H1 (cell line): Measurements from ENCODE around the gene FRMD4A. TPM values are rescaled to one million over a fixed set of nuclear protein-coding genes. Genes with fewer than 3 reads are reported as not detected.

Source experiments
- CTCF ChIA-PET: fragments of 300-600 bp; sonication (Branson Sonifier 250); formaldehyde crosslinking; loops from one replicate; lab custom pipeline; 2021; ENCODE audit not compliant: partially characterized antibody; lab: Charles Lee
- POLR2A ChIA-PET: fragments of 300-600 bp; sonication (Branson Sonifier 250); formaldehyde crosslinking; loops from one replicate; lab custom pipeline; 2021; ENCODE audit warnings: inconsistent platforms; ENCODE audit not compliant: partially characterized antibody; lab: Charles Lee
- DNase-seq, 2 experiments: peaks; one replicate each; pipeline versions ENCODE4 v3.0.0 to v3.0.0-alpha.2; 2010 to 2022; ENCODE audit warnings: low spot score in 2 of 2, low read depth in 1 of 2, mixed read lengths in 1 of 2
- FAIRE-seq: peaks from 2 replicates; lab custom pipeline; 2011; peaks lifted over from hg19 to GRCh38; lab: Jason Lieb, UNC
- H2AFZ ChIP-seq: 2 replicates; pipeline ENCODE4 v1.8.1; 2012; ENCODE audit warnings: low read length, inconsistent platforms
- H2AK5ac ChIP-seq: 2 replicates; pipeline ENCODE4 v1.6.1; 2013; ENCODE audit warnings: low read depth, low read length
- H2BK120ac ChIP-seq: replicated peaks from 2 replicates; pipeline ENCODE3; 2013; ENCODE audit warnings: low read depth, low read length, inconsistent platforms
- H2BK12ac ChIP-seq: 2 replicates; pipeline ENCODE4 v1.6.1; 2013; ENCODE audit warnings: low read depth, low read length
- H2BK15ac ChIP-seq: 2 replicates; pipeline ENCODE4 v1.6.1; 2013; ENCODE audit warnings: low read length
- H2BK20ac ChIP-seq: 2 replicates; pipeline ENCODE4 v1.6.1; 2013; ENCODE audit warnings: low read length
- H2BK5ac ChIP-seq: 2 replicates; pipeline ENCODE4 v1.6.1; 2013; ENCODE audit warnings: low read depth, low read length
- H3K14ac ChIP-seq: 2 replicates; pipeline ENCODE4 v1.6.1; 2013; ENCODE audit warnings: inconsistent platforms; ENCODE audit not compliant: insufficient read length
- H3K18ac ChIP-seq: 2 replicates; pipeline ENCODE4 v1.6.1; 2013; ENCODE audit warnings: low read length; ENCODE audit errors: extremely low read depth
- H3K23ac ChIP-seq: 2 replicates; pipeline ENCODE4 v1.6.1; 2013; ENCODE audit warnings: inconsistent platforms; ENCODE audit not compliant: insufficient read length
- H3K23me2 ChIP-seq: 2 replicates; pipeline ENCODE4 v1.6.1; 2013; ENCODE audit warnings: low read depth, low read length
- H3K27ac ChIP-seq: 2 replicates; pipeline ENCODE4 v1.6.1; 2011; ENCODE audit warnings: low read depth, low read length, inconsistent platforms
- H3K27me3 ChIP-seq, 4 experiments: replicated peaks in 1 of 4; 1 replicate in 1 of 4; 2 replicates in 3 of 4; pipeline versions ENCODE4 v1.6.1 to v1.8.1; 2011 to 2013; ENCODE audit warnings: low read length in 3 of 4, mild to moderate bottlenecking in 3 of 4, inconsistent platforms in 2 of 4, mixed read lengths in 2 of 4, moderate library complexity in 1 of 4; ENCODE audit not compliant: control insufficient read depth in 3 of 4, insufficient read depth in 3 of 4; ENCODE audit errors: extremely low read depth in 1 of 4
- H3K36me3 ChIP-seq, 4 experiments: 2 replicates each; pipeline versions ENCODE4 v1.6.1 to v1.8.1; 2011 to 2013; ENCODE audit warnings: mild to moderate bottlenecking in 4 of 4, low read length in 3 of 4, moderate library complexity in 2 of 4, control low read depth in 1 of 4, inconsistent platforms in 1 of 4; ENCODE audit not compliant: insufficient read depth in 4 of 4, control insufficient read depth in 2 of 4
- H3K4ac ChIP-seq: replicated peaks from 2 replicates; pipeline ENCODE3; 2013; ENCODE audit warnings: low read length, low read depth, mixed read lengths, inconsistent platforms; ENCODE audit not compliant: insufficient read length
- H3K4me1 ChIP-seq, 4 experiments: replicated peaks in 1 of 4; 1 replicate in 1 of 4; 2 replicates in 3 of 4; pipeline versions ENCODE4 v1.6.1 to v1.8.1; 2011 to 2013; ENCODE audit warnings: low read length in 3 of 4, inconsistent platforms in 2 of 4, mixed read lengths in 1 of 4; ENCODE audit not compliant: insufficient read depth in 4 of 4, control insufficient read depth in 3 of 4
- H3K4me2 ChIP-seq, 2 experiments: 2 replicates each; pipeline versions ENCODE4 v1.6.1 to v1.8.1; 2011 to 2013; ENCODE audit warnings: low read depth in 2 of 2, low read length in 2 of 2, control low read depth in 1 of 2, inconsistent platforms in 1 of 2, mild to moderate bottlenecking in 1 of 2; ENCODE audit not compliant: insufficient read depth in 1 of 2
- H3K4me3 ChIP-seq, 4 experiments: fragments of 200-600, 300-600 bp in 1 of 4; sonication (generic), shearing (Covaris generic), sonication (Bioruptor Twin) in 1 of 4; 2 replicates each; pipeline versions ENCODE4 v1.5.1 to v1.8.1; 2011 to 2016; ENCODE audit warnings: low read length in 4 of 4, low read depth in 3 of 4, control low read depth in 2 of 4, inconsistent platforms in 2 of 4, mild to moderate bottlenecking in 2 of 4, mixed read lengths in 1 of 4, moderate library complexity in 1 of 4; ENCODE audit not compliant: insufficient read depth in 2 of 4; ENCODE audit errors: extremely low read depth in 1 of 4
- H3K56ac ChIP-seq: replicated peaks from 2 replicates; pipeline ENCODE3; 2013; ENCODE audit warnings: low read depth, mild to moderate bottlenecking, mixed read lengths, low read length, inconsistent platforms; ENCODE audit not compliant: insufficient read length
- H3K79me1 ChIP-seq: 2 replicates; pipeline ENCODE4 v1.6.1; 2013; ENCODE audit warnings: low read depth, low read length, control low read depth
- H3K79me2 ChIP-seq, 2 experiments: 2 replicates each; pipeline versions ENCODE4 v1.6.1 to v1.8.1; 2012 to 2013; ENCODE audit warnings: low read length in 2 of 2, mild to moderate bottlenecking in 2 of 2, inconsistent platforms in 1 of 2; ENCODE audit not compliant: insufficient read depth in 2 of 2, control insufficient read depth in 1 of 2
- H3K9ac ChIP-seq, 4 experiments: replicated peaks in 1 of 4; 1 replicate in 1 of 4; 2 replicates in 3 of 4; pipeline versions ENCODE4 v1.6.1 to v1.8.1; 2011 to 2013; ENCODE audit warnings: low read depth in 3 of 4, low read length in 3 of 4, control low read depth in 2 of 4, mild to moderate bottlenecking in 2 of 4, moderate library complexity in 2 of 4, inconsistent platforms in 1 of 4; ENCODE audit errors: extremely low read depth in 1 of 4
- H3K9me3 ChIP-seq, 2 experiments: 2 replicates each; pipeline versions ENCODE4 v1.6.1 to v1.8.1; 2012 to 2013; ENCODE audit warnings: mild to moderate bottlenecking in 2 of 2, moderate library complexity in 2 of 2, control low read depth in 1 of 2, inconsistent platforms in 1 of 2, low read depth in 1 of 2, low read length in 1 of 2, mixed read lengths in 1 of 2; ENCODE audit not compliant: insufficient read depth in 2 of 2
- H4K20me1 ChIP-seq, 2 experiments: replicated peaks in 1 of 2; 2 replicates each; pipeline versions ENCODE3 to v1.8.1; 2011 to 2013; ENCODE audit warnings: inconsistent platforms in 2 of 2, low read length in 2 of 2, mild to moderate bottlenecking in 1 of 2; ENCODE audit not compliant: insufficient read depth in 2 of 2, control insufficient read depth in 1 of 2
- H4K5ac ChIP-seq: 2 replicates; pipeline ENCODE4 v1.6.1; 2013; ENCODE audit warnings: low read length, low read depth, mixed read lengths, inconsistent platforms; ENCODE audit not compliant: insufficient read length
- H4K8ac ChIP-seq: 2 replicates; pipeline ENCODE4 v1.8.0; 2013; ENCODE audit warnings: mild to moderate bottlenecking, moderate library complexity, low read length, inconsistent platforms; ENCODE audit not compliant: insufficient read depth; ENCODE audit errors: extremely low read depth
- H4K91ac ChIP-seq: replicated peaks from 2 replicates; pipeline ENCODE3; 2013; ENCODE audit warnings: low read length, mixed read lengths, inconsistent platforms; ENCODE audit not compliant: insufficient read length
- ASH2L ChIP-seq: fragments of 200-600, 300-600 bp; sonication (generic); IDR thresholded peaks from one replicate; pipeline ENCODE4 v1.7.1; 2017; ENCODE audit warnings: low read length
- KDM1A ChIP-seq: fragments of 200-600, 300-600 bp; sonication (generic); IDR thresholded peaks from 2 replicates; pipeline ENCODE4 v1.7.1; 2016; ENCODE audit warnings: mild to moderate bottlenecking, low read length, borderline replicate concordance
- PHF8 ChIP-seq: fragments of 200-600 bp; sonication (generic); conservative IDR thresholded peaks from 2 replicates; pipeline ENCODE4 v1.7.1; 2012; ENCODE audit warnings: low read depth, mild to moderate bottlenecking, inconsistent platforms, low read length, moderate library complexity
- SIRT6 ChIP-seq: IDR thresholded peaks from one replicate; pipeline ENCODE4 v1.7.1; 2012; ENCODE audit warnings: low read length, inconsistent platforms
- TCF12 ChIP-seq: IDR thresholded peaks from 2 replicates; pipeline ENCODE4 v1.6.1; 2011; ENCODE audit warnings: low read depth, mild to moderate bottlenecking, low read length
- TEAD4 ChIP-seq: IDR thresholded peaks from 2 replicates; pipeline ENCODE4 v1.6.1; 2012; ENCODE audit warnings: low read depth, low read length, inconsistent platforms, mixed read lengths
- ZNF274 ChIP-seq: IDR thresholded peaks from 2 replicates; pipeline ENCODE4 v1.7.0; 2012; ENCODE audit warnings: low read length, borderline replicate concordance; ENCODE audit errors: extremely low read depth
- WGBS, 2 experiments: shearing (Covaris generic) in 1 of 2; methylation state at CpG; one replicate each; pipeline versions ENCODE4 v1.1.6 to v1.1.7; 2013 to 2015; ENCODE audit warnings: low lambda C conversion rate in 2 of 2, mixed read lengths in 2 of 2, inconsistent platforms in 1 of 2, low coverage in 1 of 2, missing lambda C conversion rate in 1 of 2; ENCODE audit not compliant: insufficient replicate concordance in 2 of 2, insufficient coverage in 1 of 2, insufficient read length in 1 of 2; ENCODE audit errors: extremely low coverage in 1 of 2, missing lambda C conversion rate in 1 of 2; 5-methylcytosine and 5-hydroxymethylcytosine counted together
- polyA plus RNA-seq, 7 experiments: library from polyadenylated mRNA; depleted of rRNA in 3 of 7; stranded (reverse) in 5 of 7; unstranded in 2 of 7; fragments of >200 nt in 5 of 7; fragments of 200-250 nt in 2 of 7; gene quantifications; 1 replicate in 5 of 7; 2 replicates in 1 of 7; 4 replicates in 1 of 7; pipeline versions ENCODE4 v1.2.1 to v1.2.3, GENCODE V29; 2011 to 2013; ENCODE audit warnings: missing spikeins in 2 of 7, mixed read lengths in 2 of 7
- total RNA-seq: library from RNA; stranded (reverse); fragmentation: NEBNext Ultra II Directional; extraction: Animal tissue kit (Norgen Biotek cat#: 25700); gene quantifications from 2 replicates; pipeline ENCODE4 v1.2.1, GENCODE V29; 2021

FRMD4A gene
- total and polyA plus RNA-seq, 2 of the 8 experiments (the other 6 are each of a cell fraction or from before 2014, with no cell fraction given) = 38.6 to 39.6 TPM

GRCh38 chr10:13684806-13685482, 645.8 kb downstream of the FRMD4A start:
- Histone ChIP-seq H3K9me3 (no peaks in the 10 kb centered on the region), H3K14ac (no peak overlapping the region), H3K23me2 (no peaks in the 10 kb centered on the region), H3K27ac (no peak overlapping the region), H3K4me2 (no peak overlapping the region), H3K18ac (no peak overlapping the region), H3K23ac (no peak overlapping the region), H2BK20ac (no peak overlapping the region), H4K20me1 (no peaks in the 10 kb centered on the region), H2BK12ac (no peak overlapping the region), H3K56ac (no peak overlapping the region), H3K9ac (no peak overlapping the region), H4K5ac (no peak overlapping the region), H2AFZ (no peak overlapping the region), H2BK120ac (no peak overlapping the region), H3K79me2 (no peaks in the 10 kb centered on the region), H4K8ac (no peak overlapping the region), H3K36me3 (peaks cover 0 to 3% (median 1%) of the 10 kb centered on the region in 4 experiments; a peak in 2 of 8 replicates), H4K91ac (no peak overlapping the region), H2BK15ac (no peak overlapping the region), H2AK5ac (no peak overlapping the region), H3K79me1 (no peaks in the 10 kb centered on the region), H3K4ac (no peak overlapping the region), H3K27me3 (no peaks in the 10 kb centered on the region), H2BK5ac (no peak overlapping the region), H3K4me1 (no peaks in the 10 kb centered on the region; a peak in 1 of 7 replicates), H3K4me3 (no peak overlapping the region)
- WGBS, 2 experiments = 88% methylated on average over 5 of the region's 6 CpGs; no CpG with 5 or more reads in 1 of the 2 experiments
- POLR2A ChIA-PET = no interaction called here
- no peak for FAIRE-seq
- CTCF ChIA-PET = interaction anchor here (1.0 to 1.6 kb wide), 4 partner anchors 19 to 415 kb away, joined by 3 to 5 read pairs (median 3); no protein-coding TSS in a partner anchor
- no peak for DNase-seq
- TF ChIP-seq ASH2L (no peak), SIRT6 (no peak), TEAD4 (no peak), KDM1A (no peak), PHF8 (no peak), TCF12 (no peak), ZNF274 (no peak)
